CD4-positive, alpha-beta T cell treated with Interleukin-6 at 100 ng/mL for 8 hours (primary cell): ENCODE results near the gene ASGR1.

Experiments
- DNase-seq: peaks from one replicate; pipeline ENCODE4 v3.0.0-alpha.2; 2020; ENCODE audit warnings: mixed read lengths, low spot score

The ASGR1 gene

GRCh38 chr17:7179317-7180254 is at the start of gene ASGR1:
ASGR1 (minus strand) TSS chr17:7179370; CDS start chr17:7178563, 807 bp downstream.
- no peak for DNase-seq

DNA sequence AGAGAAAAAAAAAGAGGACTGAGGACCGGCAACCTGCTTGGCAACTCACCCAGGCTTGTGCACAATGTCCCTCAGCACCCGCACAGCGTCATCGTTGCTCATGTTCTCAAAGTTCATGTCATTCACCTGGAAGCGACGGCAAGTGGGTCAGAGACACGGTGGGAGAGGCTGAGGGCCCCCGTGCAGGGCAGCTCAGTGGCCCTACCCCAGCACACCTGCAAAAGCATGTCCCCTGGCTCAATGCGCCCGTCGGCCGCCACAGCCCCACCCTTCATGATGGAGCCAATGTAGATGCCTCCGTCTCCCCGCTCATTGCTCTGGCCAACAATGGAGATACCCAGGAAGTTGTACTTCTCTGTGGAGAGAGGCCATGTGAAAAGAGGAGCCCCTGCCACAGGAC is 49.8 kb upstream of the ASGR1 start:
- DNase-seq = no peak

- no peak for DNase-seq
Measured at GRCh38 chr17:7226721-7227710, 47.8 kb upstream of the ASGR1 start.

DNA sequence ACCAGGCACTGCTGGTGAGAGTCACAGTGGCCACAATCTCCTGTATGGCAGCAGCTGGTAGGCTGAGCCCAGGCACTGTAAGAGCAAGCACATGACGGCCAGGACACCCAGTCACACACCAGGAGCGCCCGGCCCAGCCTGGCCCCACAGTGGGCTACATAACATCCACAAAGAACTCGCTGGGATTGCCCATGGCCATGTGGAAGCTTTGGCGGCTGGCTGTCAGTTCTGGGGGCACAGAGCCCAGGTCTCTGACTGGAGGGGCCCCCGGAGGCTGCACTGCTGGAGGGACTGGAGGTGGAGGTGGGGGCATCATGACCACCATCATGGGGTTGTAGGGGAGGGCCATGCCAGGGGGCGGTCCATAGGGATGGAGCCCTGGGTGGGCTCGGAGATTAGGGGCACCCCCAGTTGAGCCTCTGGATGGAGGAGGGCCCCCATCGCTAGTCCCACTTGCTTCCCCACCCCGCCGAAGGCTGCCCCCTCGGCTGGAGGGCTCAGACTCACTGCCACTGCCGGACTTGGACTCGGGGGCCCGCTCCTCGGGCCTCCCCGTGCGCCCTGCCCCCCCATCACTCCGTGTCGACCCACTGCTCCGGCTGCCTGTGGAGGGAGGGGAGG is 46.7 kb upstream of the ASGR1 start:
- no peak for DNase-seq

GRCh38 chr17:7224661-7225111 is 45.5 kb upstream of the ASGR1 start:
- no peak for DNase-seq

DNA sequence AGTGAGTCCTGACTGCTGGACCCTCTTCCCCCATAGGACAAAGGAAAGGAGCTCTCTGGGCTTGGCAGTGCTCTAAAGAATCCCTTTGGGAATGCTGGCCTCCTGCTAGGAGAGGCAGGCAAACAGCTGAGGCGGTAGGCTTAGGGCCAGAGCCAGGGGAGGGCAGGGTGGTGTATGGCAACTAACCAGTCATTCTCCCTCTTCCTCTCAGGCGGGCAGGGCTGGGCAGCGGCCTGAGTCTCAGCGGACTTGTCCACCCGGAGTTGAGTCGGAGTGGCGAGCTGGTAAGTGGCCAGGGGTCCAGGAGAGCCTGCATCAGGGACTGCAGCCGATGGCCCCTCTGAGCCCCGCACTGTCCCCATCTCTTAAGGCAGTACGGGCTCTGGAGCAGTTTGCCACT is 44.9 kb upstream of the ASGR1 start:
- DNase-seq = no peak

- DNase-seq = no peak
Measured at GRCh38 chr17:7223375-7223774, 44.2 kb upstream of the ASGR1 start.

DNA sequence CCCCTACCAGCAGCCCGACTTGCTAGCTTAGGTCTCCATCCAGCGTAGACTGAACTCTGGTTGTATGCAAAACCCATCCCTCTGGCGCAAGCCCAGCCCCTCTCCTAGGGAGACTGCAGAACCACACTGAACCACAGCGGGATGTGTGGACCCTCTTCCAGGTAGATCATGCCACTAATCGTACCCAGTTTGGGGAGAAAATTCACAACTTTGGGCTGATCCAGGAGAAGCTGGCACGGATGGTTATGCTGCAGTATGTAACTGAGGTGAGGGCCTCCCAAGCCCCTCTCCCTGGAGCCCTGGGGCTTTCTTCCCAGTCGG is 43.8 kb upstream of the ASGR1 start:
- no peak for DNase-seq

GRCh38 chr17:7222093-7222971 is 43.2 kb upstream of the ASGR1 start:
- DNase-seq = no peak

DNA sequence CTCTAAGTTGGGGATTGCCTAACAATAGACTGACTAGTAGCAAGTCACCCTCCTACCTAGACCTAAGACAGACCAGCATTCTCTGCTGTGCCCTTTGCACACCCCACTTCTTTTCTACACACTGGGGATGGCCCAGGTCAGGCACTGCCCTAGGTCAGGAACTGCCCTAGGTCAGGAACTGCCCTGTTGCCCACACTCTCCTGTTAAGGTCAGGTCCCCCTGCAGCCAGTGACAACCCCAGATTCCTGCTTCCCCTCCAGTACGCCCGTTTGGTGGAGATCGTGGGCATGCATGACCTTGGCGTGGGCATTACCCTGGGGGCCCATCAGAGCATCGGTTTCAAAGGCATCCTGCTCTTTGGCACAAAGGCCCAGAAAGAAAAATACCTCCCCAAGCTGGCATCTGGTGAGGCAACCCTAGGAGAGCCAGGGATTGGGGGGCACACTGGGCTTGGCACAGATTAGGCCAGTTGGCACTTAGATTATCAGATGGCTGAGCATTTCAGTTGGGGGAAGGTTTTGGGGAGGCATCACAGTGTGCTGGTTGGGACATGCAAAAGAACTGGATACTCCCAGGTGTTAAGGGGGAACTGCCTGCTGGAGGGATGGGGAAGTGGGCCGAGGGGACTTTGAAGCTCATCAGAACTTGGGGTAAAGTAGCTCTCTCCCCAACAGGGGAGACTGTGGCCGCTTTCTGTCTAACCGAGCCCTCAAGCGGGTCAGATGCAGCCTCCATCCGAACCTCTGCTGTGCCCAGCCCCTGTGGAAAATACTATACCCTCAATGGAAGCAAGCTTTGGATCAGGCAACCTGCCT is 42.3 kb upstream of the ASGR1 start:
- no peak for DNase-seq

DNA sequence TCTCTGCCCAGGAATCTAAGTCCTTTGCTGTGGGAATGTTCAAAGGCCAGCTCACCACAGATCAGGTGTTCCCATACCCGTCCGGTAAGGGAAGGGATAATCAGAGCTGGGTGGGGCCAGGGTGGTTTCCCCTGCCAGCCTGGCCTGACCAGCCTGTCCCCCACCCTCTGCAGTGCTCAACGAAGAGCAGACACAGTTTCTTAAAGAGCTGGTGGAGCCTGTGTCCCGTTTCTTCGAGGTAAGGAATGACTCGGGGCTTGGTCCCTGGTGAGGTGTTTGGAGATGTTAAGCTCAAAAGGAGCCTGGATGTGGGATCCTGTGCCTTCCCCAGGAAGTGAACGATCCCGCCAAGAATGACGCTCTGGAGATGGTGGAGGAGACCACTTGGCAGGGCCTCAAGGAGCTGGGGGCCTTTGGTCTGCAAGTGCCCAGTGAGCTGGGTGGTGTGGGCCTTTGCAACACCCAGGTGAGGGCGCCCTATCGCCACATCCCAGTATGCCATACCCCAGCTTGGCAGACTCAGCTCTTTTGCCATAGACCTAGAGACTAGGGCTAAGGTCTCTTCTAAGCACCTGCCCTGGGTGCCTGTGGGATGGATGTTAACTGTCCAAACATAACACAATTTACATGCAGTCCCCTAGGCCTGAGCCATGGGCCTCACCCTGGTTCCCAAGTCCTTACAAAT is 41.6 kb upstream of the ASGR1 start:
- peak; percentile 69 for DNase-seq

- DNase-seq = peak; percentile 73
Measured at GRCh38 chr17:7219812-7220592, 40.8 kb upstream of the ASGR1 start, which contains the start of the genes ACADVL and DLG4. ACADVL (plus strand) TSS chr17:7219938; CDS start chr17:7219985, 47 bp downstream. DLG4 (minus strand) TSS chr17:7219836.

- DNase-seq = no peak
Measured at GRCh38 chr17:7219229-7219811, 40.1 kb upstream of the ASGR1 start.

- no peak for DNase-seq
Measured at GRCh38 chr17:7218758-7219157, 39.6 kb upstream of the ASGR1 start.

DNA sequence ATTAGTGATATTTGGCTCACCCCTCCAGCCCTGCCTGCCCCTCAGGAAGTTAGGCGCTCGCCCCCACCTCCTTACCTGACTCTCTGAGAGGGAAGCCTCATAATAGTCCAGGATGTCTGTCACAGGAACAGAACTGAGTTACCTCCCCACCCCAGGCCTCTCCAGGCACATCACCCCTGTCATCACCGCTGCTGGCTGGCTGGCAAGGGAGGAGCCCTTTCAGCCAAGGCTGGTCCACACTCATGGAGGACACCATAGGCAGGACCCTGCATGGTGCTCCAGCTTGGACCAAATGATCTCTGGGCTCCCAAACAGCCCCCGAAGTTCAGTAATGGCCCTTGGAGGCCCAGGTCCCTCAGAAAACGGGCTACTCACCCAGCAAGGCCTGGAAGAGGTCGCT is 39.0 kb upstream of the ASGR1 start:
- DNase-seq = no peak

DNA sequence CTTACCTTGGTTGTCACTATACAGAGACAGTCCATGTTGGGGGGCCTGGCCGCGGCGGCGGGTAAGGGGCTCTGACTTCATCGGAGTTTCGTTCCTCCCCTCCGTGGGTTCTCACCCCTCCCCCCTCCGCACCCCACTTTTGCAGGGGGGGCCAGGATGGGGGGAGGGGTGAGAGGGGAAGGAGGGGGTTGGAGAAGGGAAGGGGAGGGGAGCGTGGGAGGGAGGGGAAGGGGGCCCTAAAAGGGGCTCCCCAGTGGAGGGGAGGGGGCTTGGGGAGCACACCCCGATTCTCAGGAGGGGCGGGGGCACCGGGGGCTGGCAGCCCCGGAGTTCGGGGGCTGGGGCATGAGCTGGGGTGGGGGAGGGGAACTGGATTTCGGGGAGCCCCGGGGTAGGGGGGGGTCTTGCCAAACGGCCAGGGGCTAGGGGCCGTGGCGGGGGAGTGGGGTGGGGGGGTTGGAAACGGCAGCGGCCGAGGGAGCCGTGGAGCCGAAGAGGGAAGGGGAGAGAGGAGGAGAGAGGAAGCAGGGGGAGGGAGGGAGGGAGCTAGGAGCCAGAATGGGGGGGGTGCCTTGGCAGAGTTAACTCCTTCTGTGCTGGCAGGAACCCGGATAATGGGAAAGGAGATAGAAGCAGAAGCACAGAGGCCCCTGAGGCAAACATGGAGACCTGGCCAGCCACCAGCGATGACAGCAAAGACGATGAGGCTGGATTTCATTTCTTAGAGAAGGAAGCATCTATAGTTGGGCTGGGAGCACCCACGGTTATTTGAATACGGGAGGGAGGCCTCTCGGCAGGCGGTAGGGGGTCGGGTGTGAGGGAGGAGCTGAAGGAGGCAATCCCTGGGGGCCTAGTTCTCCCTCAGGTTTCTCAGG is 38.2 kb upstream of the ASGR1 start:
- DNase-seq = no peak
